NCI-H774 (cell line): Measurements from ENCODE around the gene TTI1.
"Not testable (repeated sequence)": the region's sequence is repeated elsewhere in the genome, so short reads cannot be mapped to it uniquely, and the experiment has no call there.

Experiments
- DNase-seq: peaks from one replicate; lab custom pipeline; 2025; lab: John Stamatoyannopoulos, UW

TTI1 gene

GRCh38 chr20:37968841-37969401 lies 64.3 kb downstream of the TTI1 start:
- no peak for DNase-seq

- DNase-seq: not testable (repeated sequence)
Measured at GRCh38 chr20:37963483-37963882, 69.8 kb downstream of the TTI1 start.

DNA sequence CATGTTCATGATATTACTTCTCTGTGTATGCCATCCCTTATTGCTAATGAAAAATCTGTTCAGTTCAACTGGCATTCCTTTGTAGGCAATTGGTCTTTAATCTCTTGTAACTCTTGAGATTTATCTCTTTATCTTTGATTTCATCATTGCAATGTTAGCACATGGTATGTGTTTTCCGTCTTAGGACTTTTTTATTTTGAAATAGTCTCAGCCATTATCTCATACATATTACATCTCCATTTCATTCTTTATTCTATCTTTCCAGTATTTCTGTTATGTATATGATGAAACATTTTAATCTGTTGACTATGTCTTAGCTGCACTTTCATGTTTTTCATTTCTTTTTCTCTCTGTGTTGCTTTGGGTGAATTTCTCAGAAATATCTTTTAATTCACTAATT lies 72.2 kb downstream of the TTI1 start:
- no peak for DNase-seq

DNA sequence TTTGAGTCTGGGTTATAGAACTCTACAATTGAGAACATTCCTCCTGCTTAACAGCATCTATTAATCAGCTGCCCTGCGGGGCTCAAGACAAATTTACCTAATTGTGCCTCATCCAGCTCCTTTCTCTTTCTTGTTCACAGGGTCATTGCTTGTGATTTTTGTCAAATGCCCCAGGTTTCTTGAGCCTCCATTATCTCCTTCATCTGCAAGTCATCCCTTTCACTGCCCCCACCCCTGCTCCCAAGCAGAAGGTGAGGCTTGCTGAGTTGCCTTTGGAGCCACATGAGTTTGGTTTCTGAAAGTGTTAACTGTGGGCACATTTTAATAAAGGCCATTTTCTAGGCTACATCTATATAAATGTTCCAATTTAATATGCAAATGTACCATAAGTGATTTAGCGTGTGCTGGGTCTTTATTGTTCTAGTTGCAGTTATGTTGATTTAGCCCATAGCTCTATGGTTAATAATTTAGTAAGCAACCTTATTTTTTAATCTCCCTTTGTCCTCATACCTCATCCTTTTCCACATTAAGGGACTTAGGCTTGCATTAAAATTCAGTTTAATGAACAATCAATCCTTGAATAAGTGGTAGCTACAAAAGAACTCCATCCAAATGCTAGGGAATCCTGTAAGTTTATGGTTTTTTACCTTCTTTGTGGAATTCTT lies 74.3 kb downstream of the TTI1 start:
- no peak for DNase-seq

GRCh38 chr20:37956107-37956585 lies 77.1 kb downstream of the TTI1 start:
- DNase-seq: peak; percentile 71

GRCh38 chr20:37955511-37955910 lies 77.7 kb downstream of the TTI1 start:
- no peak for DNase-seq

DNA sequence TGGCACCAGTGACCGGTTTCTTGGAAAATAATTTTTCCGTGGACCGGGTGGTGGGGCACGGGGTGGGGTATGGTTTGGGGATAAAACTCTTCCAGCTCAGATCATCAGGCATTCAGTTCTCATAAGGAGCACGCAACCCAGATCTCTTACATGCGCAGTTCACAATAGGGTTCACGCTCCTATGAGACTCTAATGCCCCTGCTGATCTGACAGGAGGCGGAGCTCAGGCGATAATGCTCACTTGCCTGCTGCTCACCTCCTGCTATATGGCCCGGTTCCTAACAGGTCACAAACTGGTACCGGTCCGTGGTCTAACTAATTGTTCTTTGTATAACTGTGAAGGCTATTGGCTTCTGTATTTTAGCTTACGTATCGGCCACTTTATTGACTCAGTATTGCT lies 78.6 kb downstream of the TTI1 start:
- DNase-seq: no peak

GRCh38 chr20:37954190-37954589 lies 79.1 kb downstream of the TTI1 start:
- no peak for DNase-seq

DNA sequence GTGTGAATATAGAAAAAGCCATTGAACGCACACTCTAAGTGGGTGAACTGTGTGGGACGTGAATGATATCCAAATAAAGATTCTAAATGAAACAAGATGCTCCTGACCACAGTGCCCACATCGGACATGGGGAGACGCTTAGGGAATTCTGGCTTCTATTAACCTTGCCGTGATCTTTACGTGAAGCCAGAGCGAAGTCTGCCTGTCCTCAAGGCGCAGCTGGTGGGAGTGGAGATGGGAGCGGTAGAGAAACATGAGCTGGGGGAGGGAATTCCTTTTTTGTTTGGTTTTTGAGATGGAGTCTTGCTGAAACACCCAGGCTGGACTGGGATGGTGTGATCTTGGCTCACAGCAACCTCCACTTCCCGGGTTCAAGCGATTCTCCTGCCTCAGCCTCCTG lies 84.3 kb downstream of the TTI1 start:
- no peak for DNase-seq

DNA sequence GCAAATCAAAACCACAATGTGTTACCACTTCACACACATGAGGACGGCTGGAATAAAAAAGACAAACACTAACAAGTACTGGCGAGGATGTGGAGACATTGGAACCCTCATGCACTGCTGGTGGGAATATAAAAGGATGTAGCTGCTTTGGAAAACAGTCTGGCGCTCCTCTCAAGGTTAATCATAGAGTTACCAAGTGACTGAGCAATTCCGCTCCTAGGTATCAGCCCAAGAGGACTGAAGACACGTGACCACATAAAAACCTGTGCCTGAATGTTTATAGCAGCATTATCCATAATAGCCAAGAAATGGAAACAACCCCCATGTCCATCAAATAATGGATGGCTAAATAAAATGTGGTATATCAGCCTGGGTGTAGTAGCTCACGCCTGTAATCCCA lies 85.3 kb downstream of the TTI1 start:
- DNase-seq: no peak

DNA sequence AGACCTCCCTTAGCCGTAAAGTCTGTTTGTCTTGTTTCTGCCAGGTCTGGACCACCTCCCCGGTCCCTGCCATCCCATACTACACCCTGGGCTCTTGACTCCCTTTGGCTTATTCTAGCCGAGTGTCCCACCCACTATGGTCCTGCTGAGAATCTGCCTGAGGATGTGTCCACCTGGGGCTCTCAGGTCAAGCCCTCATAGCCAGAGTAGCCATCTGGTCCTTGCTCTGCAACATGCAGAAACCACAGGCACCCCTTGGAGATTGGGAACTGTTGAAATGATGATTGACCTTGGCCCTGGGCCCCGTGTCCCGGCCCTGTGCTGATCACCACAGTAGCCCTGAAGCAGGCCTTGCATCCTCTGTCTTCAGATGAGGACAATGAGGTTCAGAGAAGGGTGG lies 86.3 kb downstream of the TTI1 start:
- no peak for DNase-seq

- DNase-seq: peak; percentile 44
Measured at GRCh38 chr20:37945091-37945547, 88.1 kb downstream of the TTI1 start.

GRCh38 chr20:37944456-37944981 lies 88.7 kb downstream of the TTI1 start:
- DNase-seq: no peak

- no peak for DNase-seq
Measured at GRCh38 chr20:37943501-37944455, 89.5 kb downstream of the TTI1 start.

GRCh38 chr20:37943033-37943432 lies 90.2 kb downstream of the TTI1 start:
- DNase-seq: no peak

DNA sequence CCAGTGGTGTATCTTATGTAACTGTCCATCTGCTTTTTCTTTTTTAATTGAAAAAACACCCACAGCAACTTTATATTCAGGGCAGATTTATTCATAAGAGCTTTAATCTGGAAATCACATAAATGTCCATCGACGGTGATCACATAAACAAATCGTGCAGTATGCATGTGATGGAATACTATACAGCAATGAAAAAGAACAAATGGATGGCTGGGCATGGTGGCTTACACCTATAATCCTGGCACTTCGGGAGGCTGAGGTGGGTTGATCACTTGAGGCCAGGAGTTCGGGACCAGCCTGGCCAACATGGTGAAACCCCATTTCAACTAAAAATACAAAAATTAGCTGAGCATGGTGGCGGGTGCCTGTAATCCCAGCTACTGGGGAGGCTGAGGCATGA lies 91.3 kb downstream of the TTI1 start:
- DNase-seq: no peak

- DNase-seq: no peak
Measured at GRCh38 chr20:37941332-37941731, 91.9 kb downstream of the TTI1 start.

- DNase-seq: no peak
Measured at GRCh38 chr20:37940858-37941257, 92.4 kb downstream of the TTI1 start.

- no peak for DNase-seq
Measured at GRCh38 chr20:37939701-37940560, 93.3 kb downstream of the TTI1 start.

GRCh38 chr20:37938954-37939353 lies 94.3 kb downstream of the TTI1 start:
- DNase-seq: no peak

DNA sequence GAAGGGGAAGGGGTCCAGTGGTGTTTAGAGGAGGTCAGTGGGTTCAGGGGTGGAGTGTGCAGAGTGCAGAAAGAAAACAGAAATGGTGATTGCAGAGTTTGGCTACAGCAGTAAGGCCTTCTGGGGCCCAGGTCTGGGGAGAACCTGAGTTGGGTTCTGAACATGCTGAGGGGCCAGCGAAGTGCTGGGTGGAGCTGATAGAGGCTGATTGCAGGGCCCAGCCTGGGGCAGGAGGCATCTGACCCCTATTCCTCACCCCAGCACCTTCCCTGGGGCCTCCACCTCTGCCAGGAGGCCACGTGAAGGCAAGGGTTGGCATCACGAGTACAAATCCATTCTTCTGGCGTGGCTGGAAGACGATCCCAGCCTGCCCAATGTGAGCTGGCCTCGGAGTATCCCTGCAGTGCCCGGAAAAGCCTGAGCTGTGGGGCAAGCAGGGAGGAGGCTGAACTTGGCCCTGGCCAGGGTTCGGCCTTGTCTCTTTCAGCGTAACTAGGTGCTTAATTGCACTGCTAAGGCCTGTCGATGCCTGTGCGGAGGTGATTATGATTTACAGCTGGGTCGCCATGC lies 95.0 kb downstream of the TTI1 start:
- DNase-seq: no peak
